Gastroesophageal sphincter (tissue), 4 donors: ENCODE measurements around the gene SLC35F3. TPM values are rescaled to one million over a fixed set of nuclear protein-coding genes. Genes with fewer than 3 reads are reported as not detected.

ENCODE experiments used
- ATAC-seq: fragments of 150-250 bp; one replicate; pipeline ENCODE4 v1.9.1; 2016; ENCODE audit warnings: mild to moderate bottlenecking, moderate library complexity
- H3K27ac ChIP-seq, 4 donors: fragments of 200-600 bp; sonication (generic) in 3 of 4; 1 replicate in 3 of 4; 2 replicates in 1 of 4; pipeline ENCODE4 v1.5.1; 2016 to 2019
- H3K27me3 ChIP-seq: fragments of 200-600 bp; sonication (generic); one replicate; pipeline ENCODE4 v1.5.1; 2019
- H3K36me3 ChIP-seq, 2 donors: fragments of 200-600 bp; sonication (generic); one replicate each; pipeline ENCODE4 v1.5.1; 2019; ENCODE audit warnings: control low read depth in 1 of 2
- H3K4me1 ChIP-seq, 3 donors: fragments of 200-600 bp; sonication (generic); 1 replicate in 2 of 3; 2 replicates in 1 of 3; pipeline ENCODE4 v1.5.1; 2016 to 2019; ENCODE audit warnings: control low read depth in 2 of 3
- H3K4me3 ChIP-seq, 2 donors: fragments of 200-600 bp; sonication (generic); one replicate each; pipeline ENCODE4 v1.5.1; 2019; ENCODE audit warnings: mild to moderate bottlenecking in 1 of 2, moderate library complexity in 1 of 2
- H3K9me3 ChIP-seq, 3 donors: fragments of 200-600 bp; sonication (generic); one replicate each; pipeline ENCODE4 v1.5.1; 2017 to 2019; ENCODE audit warnings: control low read depth in 2 of 3
- CTCF ChIP-seq, 4 experiments: fragments of 200-600 bp in 2 of 4; fragments of 450-650 bp in 2 of 4; sonication (generic) in 1 of 4; IDR thresholded peaks; one replicate each; pipeline ENCODE4 v1.5.1; 2017 to 2019; ENCODE audit warnings: antibody characterized with exemption in 4 of 4, mild to moderate bottlenecking in 2 of 4, moderate library complexity in 2 of 4
- EP300 ChIP-seq: sonication (generic); formaldehyde crosslinking; IDR thresholded peaks from one replicate; pipeline ENCODE4 v1.6.1; 2017; ENCODE audit warnings: antibody characterized with exemption, mild to moderate bottlenecking
- POLR2A ChIP-seq, 2 donors: fragments of 450-650 bp; IDR thresholded peaks; one replicate each; pipeline ENCODE4 v1.6.1; 2017; ENCODE audit warnings: antibody characterized with exemption in 2 of 2, mild to moderate bottlenecking in 2 of 2, moderate library complexity in 1 of 2
- POLR2AphosphoS5 ChIP-seq: sonication (generic); formaldehyde crosslinking; IDR thresholded peaks from one replicate; pipeline ENCODE4 v1.6.1; 2017; ENCODE audit warnings: antibody characterized with exemption
- WGBS, 2 donors: methylation state at CpG; one replicate each; pipeline ENCODE4 v1.1.5; 2018; ENCODE audit warnings: low coverage in 1 of 2; 5-methylcytosine and 5-hydroxymethylcytosine counted together
- total RNA-seq, 4 donors: library from RNA; depleted of rRNA; stranded (reverse); fragments of >200 nt; gene quantifications; one replicate each; pipeline ENCODE4 v1.1.0, GENCODE V29; 2016

Gene SLC35F3
- total RNA-seq, 4 donors from 2014 or later = 0.16 to 0.62 (median 0.54) TPM; not detected in 1

GRCh38 chr1:234141006-234141405 lies 236.5 kb downstream of the SLC35F3 start:
- no peak overlapping the region for H3K27ac ChIP-seq
- H3K4me3 ChIP-seq = no peak overlapping the region
- no peak for TF ChIP-seq CTCF (IDR thresholded peaks at IDR 0.05)
- no peaks in the 10 kb centered on the region for H3K36me3 ChIP-seq
- WGBS, 2 donors = 62 to 95% methylated on average over 2 of the region's 2 CpGs
- no peaks in the 10 kb centered on the region for H3K27me3 ChIP-seq
- no peaks in the 10 kb centered on the region for H3K9me3 ChIP-seq
- no peaks in the 10 kb centered on the region for H3K4me1 ChIP-seq
- ATAC-seq = no peak

DNA sequence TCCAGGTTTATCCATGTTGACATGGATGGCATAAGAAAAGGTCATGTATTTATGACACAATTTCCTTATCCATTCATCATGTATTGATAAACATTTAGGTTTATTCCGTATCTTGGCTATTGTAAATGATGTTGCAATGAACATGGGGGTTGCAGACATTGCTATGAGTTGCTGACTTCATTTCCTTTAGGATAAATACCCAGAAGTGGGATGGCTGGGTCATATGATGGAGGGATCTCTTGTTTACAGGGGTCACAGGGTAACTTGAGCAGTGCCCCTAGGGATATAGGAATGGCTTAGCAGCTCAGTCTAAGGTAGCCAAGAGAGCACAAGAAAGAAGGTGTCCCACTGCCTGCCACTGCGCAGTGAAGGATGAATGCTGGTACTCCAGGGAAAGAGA lies 239.2 kb downstream of the SLC35F3 start:
- H3K9me3 ChIP-seq = no peaks in the 10 kb centered on the region
- H3K36me3 ChIP-seq = no peaks in the 10 kb centered on the region
- TF ChIP-seq POLR2AphosphoS5 (no peak), POLR2A (IDR thresholded peaks at IDR 0.05) (no peak), CTCF (IDR thresholded peaks at IDR 0.05) (no peak), EP300 (no peak)
- peaks cover 17% of the 10 kb centered on the region for H3K27me3 ChIP-seq
- 31% methylated on average over 1 of the region's 2 CpGs; no CpG with 5 or more reads in 1 of the 2 donors for WGBS, 2 donors
- no peak overlapping the region for H3K4me3 ChIP-seq
- H3K27ac ChIP-seq = no peak overlapping the region
- ATAC-seq = no peak
- H3K4me1 ChIP-seq = no peaks in the 10 kb centered on the region

- H3K27me3 ChIP-seq = peaks cover 24% of the 10 kb centered on the region
- TF ChIP-seq CTCF (IDR thresholded peaks at IDR 0.05) (no peak), POLR2A (IDR thresholded peaks at IDR 0.05) (no peak), POLR2AphosphoS5 (no peak), EP300 (no peak)
- H3K4me1 ChIP-seq = no peaks in the 10 kb centered on the region
- no peaks in the 10 kb centered on the region for H3K36me3 ChIP-seq
- H3K27ac ChIP-seq = no peak overlapping the region
- no peak for ATAC-seq
- WGBS, 2 donors = 61 to 85% methylated on average over 3 to 4 of the region's 4 CpGs
- H3K9me3 ChIP-seq = no peaks in the 10 kb centered on the region
- H3K4me3 ChIP-seq = no peak overlapping the region
Measured at GRCh38 chr1:234144901-234145300, 240.4 kb downstream of the SLC35F3 start.

GRCh38 chr1:234148350-234148749 lies 243.9 kb downstream of the SLC35F3 start:
- no peak overlapping the region for H3K27ac ChIP-seq
- no peaks in the 10 kb centered on the region for H3K36me3 ChIP-seq
- TF ChIP-seq POLR2A (IDR thresholded peaks at IDR 0.05) (no peak), EP300 (no peak), CTCF (IDR thresholded peaks at IDR 0.05) (no peak)
- H3K27me3 ChIP-seq = peaks cover 24% of the 10 kb centered on the region
- H3K9me3 ChIP-seq = no peaks in the 10 kb centered on the region
- no peaks in the 10 kb centered on the region for H3K4me1 ChIP-seq
- no peak overlapping the region for H3K4me3 ChIP-seq
- no peak for ATAC-seq
- WGBS, 2 donors = 52 to 55% methylated on average over 2 to 3 of the region's 3 CpGs

GRCh38 chr1:234148816-234149215 lies 244.3 kb downstream of the SLC35F3 start:
- WGBS, 2 donors = 75 to 89% methylated on average over 1 of the region's 1 CpG
- Histone ChIP-seq H3K4me1 (no peaks in the 10 kb centered on the region), H3K9me3 (no peaks in the 10 kb centered on the region), H3K36me3 (no peaks in the 10 kb centered on the region), H3K4me3 (no peak overlapping the region), H3K27me3 (peaks cover 24% of the 10 kb centered on the region), H3K27ac (no peak overlapping the region)
- no peak for TF ChIP-seq POLR2AphosphoS5
- no peak for TF ChIP-seq EP300
- TF ChIP-seq POLR2A (IDR thresholded peaks at IDR 0.05) = no peak
- TF ChIP-seq CTCF (IDR thresholded peaks at IDR 0.05) = no peak
- no peak for ATAC-seq
